ENCODE data around the gene DOK5.

Gene DOK5

DNA sequence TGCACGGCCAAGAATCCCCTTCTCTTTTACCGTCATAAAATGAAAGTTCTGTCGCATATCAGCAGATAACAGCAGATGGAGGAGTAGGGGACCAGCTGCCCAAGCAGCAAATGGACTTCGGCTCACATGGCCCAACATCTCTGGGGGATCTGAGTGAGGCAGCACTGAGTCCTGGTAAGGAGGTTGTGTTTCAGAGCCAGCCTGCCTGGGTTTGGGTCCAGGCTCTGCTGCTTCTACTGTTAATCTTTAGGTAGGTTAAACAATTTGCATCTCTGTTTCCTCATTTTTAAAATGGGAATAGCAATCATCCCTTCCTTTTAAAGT, 193.6 kb downstream of the DOK5 start:
- no peak for TF ChIP-seq Cebpa-rat (IDR thresholded peaks at IDR 0.05)
- Histone ChIP-seq H4K20me1 (no peaks in the 10 kb centered on the region), H3K9me3 (no peaks in the 10 kb centered on the region), H3K27ac (no peak overlapping the region), H3K27me3 (no peaks in the 10 kb centered on the region), H3K9ac (no peak overlapping the region), H3K36me3 (no peaks in the 10 kb centered on the region), H3K4me2 (no peak overlapping the region), H3K4me1 (no peaks in the 10 kb centered on the region), H3K4me3 (no peak overlapping the region)

DNA sequence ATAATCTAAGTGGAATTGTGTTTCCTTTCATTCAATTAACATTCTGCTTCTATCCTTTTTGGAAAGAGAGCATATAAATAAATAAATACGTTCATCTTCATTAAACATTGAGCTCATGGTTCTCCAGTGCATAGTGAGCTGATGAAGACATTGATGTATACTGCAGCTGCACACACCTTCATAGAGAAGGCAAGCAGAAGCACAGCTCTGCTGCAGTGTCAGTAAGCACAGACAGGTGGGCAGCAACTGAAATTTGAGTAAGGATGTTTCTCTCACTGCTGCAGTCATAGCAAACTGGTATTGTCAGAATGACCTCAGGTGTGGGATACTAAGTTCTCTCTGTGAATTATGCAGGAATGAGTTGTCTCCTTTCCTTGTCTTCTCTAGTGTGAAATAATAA, 202.9 kb downstream of the DOK5 start:
- no peak for TF ChIP-seq Cebpa-rat (IDR thresholded peaks at IDR 0.05)
- H3K27ac ChIP-seq: no peak overlapping the region
- H3K4me1 ChIP-seq: no peaks in the 10 kb centered on the region
- no peak overlapping the region for H3K4me2 ChIP-seq
- no peak overlapping the region for H3K4me3 ChIP-seq
- no peak overlapping the region for H3K9ac ChIP-seq
- H4K20me1 ChIP-seq: no peaks in the 10 kb centered on the region
- no peaks in the 10 kb centered on the region for H3K9me3 ChIP-seq
- no peaks in the 10 kb centered on the region for H3K27me3 ChIP-seq
- H3K36me3 ChIP-seq: no peaks in the 10 kb centered on the region

DNA sequence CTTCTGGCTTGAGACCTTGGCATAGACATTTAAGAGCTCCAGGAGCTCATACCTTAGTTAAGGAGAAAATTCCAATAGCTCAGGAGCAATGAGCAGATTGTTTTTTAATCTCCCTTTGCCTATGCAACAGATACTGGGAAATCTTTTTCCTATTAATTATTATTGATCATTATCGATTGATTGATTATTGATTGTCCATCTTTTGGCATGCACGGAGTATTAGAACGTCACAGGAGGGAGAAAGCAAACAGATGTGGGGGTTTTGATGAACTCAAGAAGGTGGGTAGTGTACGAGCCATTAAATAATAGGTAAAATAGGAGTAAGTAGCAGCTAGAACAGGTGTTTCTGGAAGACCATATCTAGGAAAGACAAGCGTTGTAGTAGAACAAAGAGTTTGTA, 205.0 kb downstream of the DOK5 start:
- Histone ChIP-seq H3K27ac (no peak overlapping the region), H3K4me3 (no peak overlapping the region), H4K20me1 (no peaks in the 10 kb centered on the region), H3K36me3 (no peaks in the 10 kb centered on the region), H3K4me2 (no peak overlapping the region), H3K9me3 (no peaks in the 10 kb centered on the region), H3K4me1 (no peaks in the 10 kb centered on the region), H3K9ac (no peak overlapping the region), H3K27me3 (no peaks in the 10 kb centered on the region)
- no peak for TF ChIP-seq Cebpa-rat (IDR thresholded peaks at IDR 0.05)

DNA sequence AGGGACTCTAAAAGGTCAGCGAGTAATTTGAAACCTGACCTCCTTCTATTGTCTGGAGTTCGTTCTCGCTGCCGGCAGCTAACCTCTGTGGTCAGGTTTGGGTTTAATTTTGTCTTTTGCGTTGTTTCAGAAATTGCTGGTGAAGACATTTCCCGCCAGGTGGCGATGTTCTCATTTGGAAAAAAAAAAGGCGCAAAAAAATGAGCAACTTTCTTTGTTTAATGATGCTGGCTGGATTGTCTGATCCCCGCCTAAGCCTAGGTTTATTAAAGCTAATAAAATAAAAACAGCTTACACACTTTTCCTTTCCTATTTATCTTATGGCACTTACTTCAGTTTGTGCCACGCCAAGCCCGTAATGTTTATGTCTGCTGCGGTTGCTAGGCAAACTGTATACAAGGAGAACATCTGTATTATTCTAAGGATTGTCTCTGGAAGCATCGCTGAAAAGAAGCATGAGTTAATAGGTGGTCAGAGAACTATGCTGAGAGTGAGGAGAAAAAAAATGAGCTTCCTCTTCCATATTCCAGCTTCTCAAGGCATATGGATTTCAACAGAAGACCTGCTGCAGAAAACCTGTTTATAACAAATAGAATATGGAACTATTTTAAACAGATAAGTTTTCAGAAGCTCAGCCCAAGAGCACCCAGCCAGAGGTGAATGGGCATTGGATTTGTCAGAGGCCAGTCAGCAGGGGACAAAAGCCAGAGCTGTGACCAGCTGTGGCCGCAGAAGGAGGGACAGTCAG, 205.7 kb downstream of the DOK5 start:
- Histone ChIP-seq H3K27me3 (no peaks in the 10 kb centered on the region), H4K20me1 (no peaks in the 10 kb centered on the region), H3K9me3 (no peaks in the 10 kb centered on the region), H3K9ac (no peak overlapping the region), H3K4me1 (no peaks in the 10 kb centered on the region), H3K36me3 (no peaks in the 10 kb centered on the region), H3K27ac (no peak overlapping the region), H3K4me3 (no peak overlapping the region), H3K4me2 (no peak overlapping the region)
- no peak for TF ChIP-seq Cebpa-rat (IDR thresholded peaks at IDR 0.05)

DNA sequence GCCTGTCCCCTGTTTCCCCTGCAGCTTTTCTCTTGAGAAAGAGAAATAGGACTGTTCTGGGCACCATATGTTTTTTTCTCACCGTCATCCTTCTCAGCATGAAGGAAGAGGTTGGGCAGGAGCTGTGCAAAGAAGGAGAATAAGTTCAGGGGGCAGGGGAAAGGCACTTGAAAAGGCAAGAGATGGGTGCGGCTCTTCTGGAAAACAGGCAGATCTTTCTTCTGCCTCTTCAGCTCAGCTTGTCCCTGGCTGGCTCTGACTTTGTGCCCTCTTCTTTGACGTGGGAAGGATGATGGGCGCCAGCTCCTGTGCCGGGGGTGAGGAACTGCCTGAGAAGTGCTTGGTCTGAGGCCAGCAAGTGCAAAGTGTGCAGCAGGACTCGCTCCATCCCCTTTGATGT, 206.5 kb downstream of the DOK5 start:
- H3K4me3 ChIP-seq: no peak overlapping the region
- H3K4me2 ChIP-seq: no peak overlapping the region
- H3K9me3 ChIP-seq: no peaks in the 10 kb centered on the region
- H3K27ac ChIP-seq: no peak overlapping the region
- no peaks in the 10 kb centered on the region for H3K36me3 ChIP-seq
- H3K27me3 ChIP-seq: no peaks in the 10 kb centered on the region
- no peak overlapping the region for H3K9ac ChIP-seq
- no peaks in the 10 kb centered on the region for H3K4me1 ChIP-seq
- no peaks in the 10 kb centered on the region for H4K20me1 ChIP-seq
- no peak for TF ChIP-seq Cebpa-rat (IDR thresholded peaks at IDR 0.05)

DNA sequence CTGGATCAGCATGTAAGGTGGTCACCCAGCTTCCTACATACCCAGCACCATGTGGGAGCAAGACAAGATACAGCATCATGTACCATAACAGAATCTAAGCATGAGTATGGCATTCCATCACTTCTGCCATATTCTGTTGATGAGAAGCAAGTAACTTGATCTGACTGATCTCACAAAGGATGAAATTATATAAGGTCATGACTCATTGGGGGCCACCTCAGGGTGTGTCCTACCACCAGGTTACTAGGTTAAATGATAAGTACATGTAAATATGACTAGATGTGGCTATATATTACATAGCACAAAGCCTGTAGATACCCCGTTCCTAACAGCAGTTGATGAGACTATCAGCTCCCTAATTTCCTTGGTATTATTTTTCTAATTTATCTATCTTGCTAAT, 213.1 kb downstream of the DOK5 start:
- Histone ChIP-seq H3K4me3 (no peak overlapping the region), H3K4me2 (no peak overlapping the region), H3K4me1 (no peaks in the 10 kb centered on the region), H3K9ac (no peak overlapping the region), H3K9me3 (no peaks in the 10 kb centered on the region), H3K27ac (no peak overlapping the region), H3K36me3 (no peaks in the 10 kb centered on the region), H3K27me3 (no peaks in the 10 kb centered on the region), H4K20me1 (no peaks in the 10 kb centered on the region)
- no peak for TF ChIP-seq Cebpa-rat (IDR thresholded peaks at IDR 0.05)

DNA sequence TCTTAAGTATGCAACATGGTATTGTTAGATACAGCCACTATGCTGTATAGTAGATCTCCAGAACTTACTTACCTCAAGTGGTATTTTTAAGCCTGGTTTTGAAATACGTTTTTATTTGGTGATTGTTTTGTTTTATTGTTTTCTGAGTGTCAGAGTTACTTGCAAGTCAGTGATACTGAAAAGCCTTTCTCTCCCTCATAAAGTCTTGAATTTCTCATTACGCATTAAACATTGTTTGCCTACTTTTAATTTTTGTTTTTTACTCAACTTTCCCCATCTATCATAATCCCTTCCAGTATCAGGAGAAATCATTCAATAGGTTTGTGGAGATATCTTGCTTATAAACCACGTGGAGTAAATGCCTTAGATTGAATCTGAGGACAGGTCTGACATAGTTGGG, 214.9 kb downstream of the DOK5 start:
- H3K4me1 ChIP-seq: no peaks in the 10 kb centered on the region
- H3K4me2 ChIP-seq: no peak overlapping the region
- no peaks in the 10 kb centered on the region for H4K20me1 ChIP-seq
- no peak for TF ChIP-seq Cebpa-rat (IDR thresholded peaks at IDR 0.05)
- H3K27ac ChIP-seq: no peak overlapping the region
- no peak overlapping the region for H3K9ac ChIP-seq
- no peak overlapping the region for H3K4me3 ChIP-seq
- no peaks in the 10 kb centered on the region for H3K9me3 ChIP-seq
- H3K27me3 ChIP-seq: no peaks in the 10 kb centered on the region
- no peaks in the 10 kb centered on the region for H3K36me3 ChIP-seq

DNA sequence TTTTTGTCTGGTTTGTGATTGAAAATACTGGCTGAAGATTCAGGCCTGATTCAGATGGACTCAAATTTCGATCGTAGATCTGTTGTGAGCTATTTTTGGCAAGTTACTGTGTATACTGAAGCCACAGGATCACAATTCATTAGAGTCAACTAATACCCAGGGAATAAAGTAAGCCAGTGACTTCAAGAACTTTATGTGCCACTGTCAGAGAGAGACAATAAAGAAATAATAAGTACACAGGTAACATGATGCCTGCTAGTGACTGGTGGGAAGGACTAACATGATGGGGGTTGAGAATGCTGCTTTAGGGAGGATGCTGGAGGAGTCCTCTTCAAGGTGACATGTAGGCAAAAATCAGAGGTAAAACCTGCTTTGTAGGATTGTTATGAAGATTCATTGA, 215.9 kb downstream of the DOK5 start:
- TF ChIP-seq Cebpa-rat (IDR thresholded peaks at IDR 0.05): no peak
- no peak overlapping the region for H3K4me3 ChIP-seq
- H4K20me1 ChIP-seq: no peaks in the 10 kb centered on the region
- H3K9ac ChIP-seq: no peak overlapping the region
- no peak overlapping the region for H3K27ac ChIP-seq
- H3K9me3 ChIP-seq: no peaks in the 10 kb centered on the region
- no peaks in the 10 kb centered on the region for H3K27me3 ChIP-seq
- H3K4me2 ChIP-seq: no peak overlapping the region
- no peaks in the 10 kb centered on the region for H3K4me1 ChIP-seq
- no peaks in the 10 kb centered on the region for H3K36me3 ChIP-seq

DNA sequence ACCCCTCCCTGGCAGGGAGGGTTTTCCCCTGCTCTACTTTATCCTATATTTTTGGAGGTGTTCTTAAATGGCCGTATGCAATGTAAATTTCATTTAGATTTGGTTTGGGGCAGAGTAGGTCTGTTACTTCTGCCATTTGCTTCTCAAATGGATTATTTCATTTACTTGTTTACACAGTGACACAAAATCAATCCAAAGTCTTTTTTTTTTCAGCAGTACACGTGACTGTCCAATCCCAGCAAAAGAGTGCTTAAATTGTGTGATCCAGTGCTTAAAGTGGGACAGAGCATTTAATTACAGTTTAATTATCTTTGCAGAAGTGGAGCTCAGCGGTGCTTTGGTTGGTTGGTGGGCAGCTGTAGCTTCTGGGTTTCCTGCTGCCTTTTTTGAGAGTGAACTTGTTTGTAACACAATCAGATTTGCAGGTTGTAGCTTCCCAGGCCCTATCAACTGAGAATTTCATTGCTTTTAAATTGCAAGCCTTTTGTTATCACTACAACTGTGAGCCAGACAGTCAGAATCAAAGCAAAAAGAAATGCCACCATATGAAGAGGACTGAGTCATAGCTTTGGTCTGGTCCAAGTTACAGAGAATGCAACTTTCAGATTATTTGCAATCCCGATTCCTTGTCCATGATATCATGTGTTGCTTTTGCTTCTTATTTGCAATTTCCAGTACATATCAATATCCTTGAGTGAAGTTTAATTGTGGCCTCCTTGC, 216.9 kb downstream of the DOK5 start:
- Histone ChIP-seq H3K9me3 (no peaks in the 10 kb centered on the region), H3K4me1 (no peaks in the 10 kb centered on the region), H3K27me3 (no peaks in the 10 kb centered on the region), H3K9ac (no peak overlapping the region), H4K20me1 (no peaks in the 10 kb centered on the region), H3K27ac (no peak overlapping the region), H3K4me3 (no peak overlapping the region), H3K4me2 (no peak overlapping the region), H3K36me3 (no peaks in the 10 kb centered on the region)
- TF ChIP-seq Cebpa-rat (IDR thresholded peaks at IDR 0.05): no peak

DNA sequence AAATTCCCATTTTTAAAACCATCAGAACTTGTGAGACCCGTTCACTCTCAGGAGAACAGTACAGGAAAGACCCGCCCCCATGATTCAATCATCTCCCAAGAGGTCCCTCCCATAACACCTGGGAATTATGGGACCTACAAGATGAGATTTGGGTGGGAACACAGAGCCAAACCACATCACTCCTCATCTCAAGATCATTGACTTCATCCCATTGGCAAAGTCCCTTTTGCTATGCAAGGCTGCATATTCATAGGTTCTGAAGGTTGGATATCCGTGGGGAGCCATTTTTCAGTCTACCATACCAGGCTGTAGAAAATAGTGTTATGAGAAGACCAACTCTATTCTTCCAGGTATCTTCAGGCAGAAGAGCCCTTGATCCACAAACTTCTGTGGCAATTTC, 219.1 kb downstream of the DOK5 start:
- no peaks in the 10 kb centered on the region for H3K4me1 ChIP-seq
- H4K20me1 ChIP-seq: no peaks in the 10 kb centered on the region
- no peak overlapping the region for H3K27ac ChIP-seq
- no peaks in the 10 kb centered on the region for H3K27me3 ChIP-seq
- no peak overlapping the region for H3K4me2 ChIP-seq
- H3K4me3 ChIP-seq: no peak overlapping the region
- no peak overlapping the region for H3K9ac ChIP-seq
- no peaks in the 10 kb centered on the region for H3K9me3 ChIP-seq
- no peaks in the 10 kb centered on the region for H3K36me3 ChIP-seq
- no peak for TF ChIP-seq Cebpa-rat (IDR thresholded peaks at IDR 0.05)
